Lower lobe of right lung (tissue), 2 donors: Measurements from ENCODE around the gene MRPS23. TPM values are rescaled to one million over a fixed set of nuclear protein-coding genes. Genes with fewer than 3 reads are reported as not detected.

Experiments
- ATAC-seq, 2 donors: fragments of 200-7000 bp; cut with Tn5 transposase; one replicate each; pipeline ENCODE4 v1.9.1; 2020 to 2022; ENCODE audit warnings: mild to moderate bottlenecking in 2 of 2, moderate library complexity in 2 of 2
- DNase-seq: peaks from one replicate; pipeline ENCODE4 v3.0.0-alpha.2; 2020
- H3K27ac ChIP-seq: fragments of 200-600 bp; one replicate; pipeline ENCODE4 v1.8.0; 2022
- H3K27me3 ChIP-seq: fragments of 200-600 bp; one replicate; pipeline ENCODE4 v1.8.0; 2022; ENCODE audit warnings: low read depth
- H3K36me3 ChIP-seq: fragments of 200-600 bp; one replicate; pipeline ENCODE4 v1.8.0; 2022; ENCODE audit warnings: mild to moderate bottlenecking
- H3K4me1 ChIP-seq: fragments of 200-600 bp; one replicate; pipeline ENCODE4 v1.8.0; 2022
- H3K4me3 ChIP-seq: fragments of 200-600 bp; one replicate; pipeline ENCODE4 v1.8.0; 2022; ENCODE audit warnings: mild to moderate bottlenecking
- H3K9me3 ChIP-seq: fragments of 200-600 bp; one replicate; pipeline ENCODE4 v1.8.0; 2022
- CTCF ChIP-seq: fragments of 200-600 bp; IDR thresholded peaks from one replicate; pipeline ENCODE4 v1.8.0; 2022; ENCODE audit warnings: antibody characterized with exemption, mild to moderate bottlenecking
- intact Hi-C: fragments of 100-400 bp; cut with DNase I; formaldehyde crosslinking; loops from one replicate; pipeline ENCODE4 v1.11.0; 2022
- total RNA-seq: library from RNA; stranded (reverse); fragmentation: NEBNext Ultra II Directional; extraction: Animal tissue kit (Norgen Biotek cat#: 25700); gene quantifications from one replicate; pipeline ENCODE4 v1.2.1, GENCODE V29; 2021
- donor health status: DM: no; HTN: yes; CAD: no; lungs with severe emphysema.

MRPS23 gene
- total RNA-seq, 1 donor from 2014 or later, result 35.4 TPM

DNA sequence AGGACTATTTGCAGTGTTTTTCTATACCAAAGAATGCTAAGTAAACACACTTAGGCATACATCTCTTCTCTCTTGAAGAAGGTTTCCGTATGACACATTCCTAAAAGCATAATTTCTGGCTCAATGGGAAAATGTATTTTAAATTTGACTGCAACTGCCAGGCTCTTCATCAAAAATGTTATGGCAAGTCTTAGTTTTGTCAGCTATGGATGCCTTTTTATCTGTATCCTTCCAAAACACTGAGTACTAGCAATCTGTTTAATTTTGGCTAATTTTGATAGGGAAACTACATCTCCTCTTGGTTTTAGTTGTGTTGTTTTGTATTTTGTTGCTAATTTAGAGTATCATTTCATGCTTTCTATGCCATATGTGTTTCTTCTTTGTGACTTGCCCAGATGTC, 35.4 kb downstream of the MRPS23 start:
- TF ChIP-seq CTCF, result no peak
- Histone ChIP-seq H3K27ac (no peak overlapping the region), H3K27me3 (no peaks in the 10 kb centered on the region), H3K4me1 (peaks cover 19% of the 10 kb centered on the region), H3K36me3 (no peaks in the 10 kb centered on the region), H3K9me3 (no peaks in the 10 kb centered on the region), H3K4me3 (no peak overlapping the region)
- intact Hi-C loops, result no loop called here
- no peak for ATAC-seq
- DNase-seq, result no peak

- Histone ChIP-seq H3K27me3 (no peaks in the 10 kb centered on the region), H3K36me3 (no peaks in the 10 kb centered on the region), H3K27ac (no peak overlapping the region), H3K9me3 (no peaks in the 10 kb centered on the region), H3K4me3 (peak overlapping the region; percentile 12), H3K4me1 (peaks cover 19% of the 10 kb centered on the region)
- intact Hi-C loops, result no loop called here
- ATAC-seq (no peak), DNase-seq (no peak)
- no peak for TF ChIP-seq CTCF
Observed at GRCh38 chr17:57811638-57812280, 38.1 kb downstream of the MRPS23 start.

DNA sequence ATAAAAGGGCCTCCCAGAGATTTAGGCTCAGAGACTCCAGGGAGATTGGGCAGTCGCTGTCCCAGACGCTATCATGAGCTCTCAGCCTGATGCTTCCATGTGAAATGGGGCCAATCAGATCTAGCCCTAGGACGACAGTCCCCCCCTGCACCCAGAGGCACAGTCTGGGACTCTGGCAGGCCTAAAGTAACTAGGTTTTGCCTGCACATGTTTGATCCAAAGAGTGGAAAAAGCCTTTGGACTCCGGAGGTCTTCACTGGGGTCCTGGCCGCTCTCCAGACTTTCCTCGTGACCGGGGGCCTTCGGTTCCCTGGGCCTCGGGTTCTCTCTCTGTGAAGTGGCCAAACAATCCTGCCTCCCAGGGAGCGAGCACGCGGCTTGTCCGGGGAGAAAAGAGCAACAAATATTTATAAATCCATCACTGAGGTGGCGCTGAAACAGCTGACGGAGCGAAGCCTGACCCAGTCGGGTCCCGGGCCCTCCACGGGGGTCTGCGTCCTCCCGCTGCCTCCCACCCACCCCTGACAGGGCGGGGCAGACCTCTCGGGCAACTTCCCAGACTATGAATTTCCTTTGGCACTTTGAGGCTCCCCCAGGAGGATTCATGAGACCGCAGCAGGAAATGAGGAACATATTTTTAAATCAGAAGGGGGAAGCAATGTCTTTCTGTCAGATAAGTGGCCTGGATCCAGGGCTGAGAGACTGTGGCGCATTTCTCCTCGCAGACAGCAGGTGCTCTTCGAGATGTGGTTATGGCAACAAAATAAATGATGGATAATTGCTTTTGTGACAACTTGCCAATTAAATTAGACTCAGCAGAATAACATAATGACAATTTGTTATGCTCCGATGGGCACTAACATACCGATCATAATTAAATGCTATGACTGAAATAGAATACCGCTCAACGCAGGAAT, 38.9 kb downstream of the MRPS23 start:
- Histone ChIP-seq H3K4me1 (peaks cover 19% of the 10 kb centered on the region), H3K9me3 (no peaks in the 10 kb centered on the region), H3K27ac (peak overlapping the region; percentile 56), H3K27me3 (peaks cover 3% of the 10 kb centered on the region), H3K36me3 (no peaks in the 10 kb centered on the region), H3K4me3 (peak overlapping the region; percentile 12)
- ATAC-seq (peak; percentile 32 to 73), DNase-seq (no peak)
- TF ChIP-seq CTCF, result no peak
- intact Hi-C loops, result no loop called here

DNA sequence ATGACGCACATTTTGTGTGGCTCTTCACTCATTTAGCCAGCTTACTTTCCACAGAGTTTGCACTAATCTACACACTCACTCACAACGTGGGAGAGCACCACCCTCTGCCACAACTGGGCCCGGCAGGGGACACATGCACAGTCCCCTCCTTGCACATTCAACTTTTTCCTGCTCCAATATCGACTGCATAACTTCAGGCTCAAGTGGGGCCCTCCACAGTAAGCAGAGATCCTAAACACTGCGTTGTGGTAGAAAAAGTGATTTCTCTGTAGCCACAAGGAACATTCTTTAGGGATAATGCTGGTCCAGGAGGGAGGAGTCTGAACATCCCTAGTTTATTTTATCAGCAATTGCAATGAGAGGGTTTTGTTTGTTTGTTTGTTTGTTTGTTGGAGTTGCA, 40.0 kb downstream of the MRPS23 start:
- TF ChIP-seq CTCF, result no peak
- ATAC-seq, result no peak
- Histone ChIP-seq H3K4me3 (no peak overlapping the region), H3K36me3 (no peaks in the 10 kb centered on the region), H3K9me3 (no peaks in the 10 kb centered on the region), H3K27me3 (peaks cover 3% of the 10 kb centered on the region), H3K4me1 (peaks cover 19% of the 10 kb centered on the region), H3K27ac (no peak overlapping the region)
- no peak for DNase-seq
- intact Hi-C loops, result no loop called here

GRCh38 chr17:57808882-57809281, 41.0 kb downstream of the MRPS23 start:
- Histone ChIP-seq H3K36me3 (no peaks in the 10 kb centered on the region), H3K4me1 (peaks cover 19% of the 10 kb centered on the region), H3K27ac (no peak overlapping the region), H3K27me3 (peaks cover 3% of the 10 kb centered on the region), H3K4me3 (no peak overlapping the region), H3K9me3 (no peaks in the 10 kb centered on the region)
- intact Hi-C loops, result no loop called here
- TF ChIP-seq CTCF, result no peak
- ATAC-seq (no peak), DNase-seq (no peak)
